Tibial nerve (tissue), 3 donors: Measurements from ENCODE around the gene TSG101.

Experiments
- POLR2A ChIP-seq, 2 donors: fragments of 450-650 bp; IDR thresholded peaks; one replicate each; pipeline ENCODE4 v1.6.1; 2017; ENCODE audit warnings: antibody characterized with exemption in 2 of 2, mild to moderate bottlenecking in 2 of 2, moderate library complexity in 2 of 2
- TF ChIP-seq, protein P1 (sequence below), 5 experiments: fragments of 200-600 bp in 3 of 5; fragments of 450-650 bp in 2 of 5; sonication (generic) in 3 of 5; IDR thresholded peaks; one replicate each; pipeline ENCODE4 v1.5.1; 2016 to 2019; ENCODE audit warnings: antibody characterized with exemption in 5 of 5, mild to moderate bottlenecking in 3 of 5, moderate library complexity in 2 of 5

DNA sequence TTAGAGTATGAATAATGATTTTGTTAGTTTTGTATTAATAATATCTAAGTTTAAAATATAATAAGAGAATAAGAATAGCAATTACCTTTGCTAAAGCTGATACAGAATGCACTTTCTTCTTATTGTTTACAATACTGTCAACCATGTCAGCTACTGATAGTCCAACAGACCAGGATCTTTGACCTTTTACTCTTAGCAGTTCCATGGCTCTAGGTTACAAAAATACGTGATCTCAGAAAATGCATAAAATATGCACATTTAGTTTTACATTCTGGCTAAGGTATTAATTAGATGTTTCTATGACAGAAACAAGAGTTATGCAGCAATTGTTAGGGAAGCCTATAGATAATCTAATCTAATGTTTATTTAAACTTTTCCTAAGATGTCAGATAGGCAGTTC, 7.5 kb upstream of the TSG101 start:
- TF ChIP-seq POLR2A (IDR thresholded peaks at IDR 0.05) = no peak
- TF ChIP-seq, protein P1, sequence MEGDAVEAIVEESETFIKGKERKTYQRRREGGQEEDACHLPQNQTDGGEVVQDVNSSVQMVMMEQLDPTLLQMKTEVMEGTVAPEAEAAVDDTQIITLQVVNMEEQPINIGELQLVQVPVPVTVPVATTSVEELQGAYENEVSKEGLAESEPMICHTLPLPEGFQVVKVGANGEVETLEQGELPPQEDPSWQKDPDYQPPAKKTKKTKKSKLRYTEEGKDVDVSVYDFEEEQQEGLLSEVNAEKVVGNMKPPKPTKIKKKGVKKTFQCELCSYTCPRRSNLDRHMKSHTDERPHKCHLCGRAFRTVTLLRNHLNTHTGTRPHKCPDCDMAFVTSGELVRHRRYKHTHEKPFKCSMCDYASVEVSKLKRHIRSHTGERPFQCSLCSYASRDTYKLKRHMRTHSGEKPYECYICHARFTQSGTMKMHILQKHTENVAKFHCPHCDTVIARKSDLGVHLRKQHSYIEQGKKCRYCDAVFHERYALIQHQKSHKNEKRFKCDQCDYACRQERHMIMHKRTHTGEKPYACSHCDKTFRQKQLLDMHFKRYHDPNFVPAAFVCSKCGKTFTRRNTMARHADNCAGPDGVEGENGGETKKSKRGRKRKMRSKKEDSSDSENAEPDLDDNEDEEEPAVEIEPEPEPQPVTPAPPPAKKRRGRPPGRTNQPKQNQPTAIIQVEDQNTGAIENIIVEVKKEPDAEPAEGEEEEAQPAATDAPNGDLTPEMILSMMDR (IDR thresholded peaks at IDR 0.05) = no peak
